PC-9 (cell line): ENCODE data around the gene GDPD3.

Experiments
- EZH2 ChIP-seq: fragments of 200-600 bp; sonication (generic); IDR thresholded peaks from 2 replicates; pipeline ENCODE4 v1.8.0; 2017; ENCODE audit warnings: antibody characterized with exemption, low read depth
- TF ChIP-seq, protein P1 (sequence below): fragments of 200-600 bp; sonication (generic); conservative IDR thresholded peaks from 2 replicates; pipeline ENCODE4 v1.6.1; 2017; ENCODE audit warnings: mixed run types, antibody characterized with exemption, mild to moderate bottlenecking, moderate library complexity

GRCh38 chr16:30139583-30140481 lies 26.5 kb upstream of the GDPD3 start:
- TF ChIP-seq, protein P1, sequence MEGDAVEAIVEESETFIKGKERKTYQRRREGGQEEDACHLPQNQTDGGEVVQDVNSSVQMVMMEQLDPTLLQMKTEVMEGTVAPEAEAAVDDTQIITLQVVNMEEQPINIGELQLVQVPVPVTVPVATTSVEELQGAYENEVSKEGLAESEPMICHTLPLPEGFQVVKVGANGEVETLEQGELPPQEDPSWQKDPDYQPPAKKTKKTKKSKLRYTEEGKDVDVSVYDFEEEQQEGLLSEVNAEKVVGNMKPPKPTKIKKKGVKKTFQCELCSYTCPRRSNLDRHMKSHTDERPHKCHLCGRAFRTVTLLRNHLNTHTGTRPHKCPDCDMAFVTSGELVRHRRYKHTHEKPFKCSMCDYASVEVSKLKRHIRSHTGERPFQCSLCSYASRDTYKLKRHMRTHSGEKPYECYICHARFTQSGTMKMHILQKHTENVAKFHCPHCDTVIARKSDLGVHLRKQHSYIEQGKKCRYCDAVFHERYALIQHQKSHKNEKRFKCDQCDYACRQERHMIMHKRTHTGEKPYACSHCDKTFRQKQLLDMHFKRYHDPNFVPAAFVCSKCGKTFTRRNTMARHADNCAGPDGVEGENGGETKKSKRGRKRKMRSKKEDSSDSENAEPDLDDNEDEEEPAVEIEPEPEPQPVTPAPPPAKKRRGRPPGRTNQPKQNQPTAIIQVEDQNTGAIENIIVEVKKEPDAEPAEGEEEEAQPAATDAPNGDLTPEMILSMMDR, result no peak
- TF ChIP-seq EZH2, result no peak
